ENCODE data around the gene RCAN2. TPM values are rescaled to one million over a fixed set of nuclear protein-coding genes. Genes with fewer than 3 reads are reported as not detected.

Gene RCAN2
- total and polyA plus RNA-seq, 2 experiments from 2014 or later, result 6.0 to 9.3 TPM

DNA sequence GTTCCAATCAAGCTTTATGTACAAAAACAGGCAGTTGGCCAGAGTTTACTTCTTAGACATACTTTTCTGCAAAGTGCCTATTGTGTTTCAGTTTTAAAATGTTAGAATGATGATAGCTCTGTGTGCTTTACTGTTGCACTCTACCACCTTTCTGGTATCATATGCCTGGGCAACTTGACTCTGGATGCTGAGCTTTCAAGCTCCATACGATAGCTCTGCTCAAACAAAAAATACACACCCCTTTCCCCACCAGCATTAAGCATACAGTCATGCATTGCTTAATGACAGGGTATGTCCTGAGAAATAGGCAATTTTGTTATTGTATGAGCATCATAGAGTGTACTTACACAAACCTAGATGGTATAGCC is 123.1 kb downstream of the RCAN2 start:
- Histone ChIP-seq H3K9me2 (ENCODE audit: insufficient read depth) (peaks cover 6% of the 10 kb centered on the region; the same call in 1 of the 2 replicates), H3K4me1 (ENCODE audit: insufficient read depth) (no peaks in the 10 kb centered on the region), H2AFZ (no peak overlapping the region), H3K27ac (ENCODE audit: low read depth) (no peak overlapping the region), H3K79me2 (replicated peaks; ENCODE audit: insufficient read depth) (no peaks in the 10 kb centered on the region), H3K4me3 (no peak overlapping the region), H3K27me3 (ENCODE audit: insufficient read depth) (no peaks in the 10 kb centered on the region), H3K4me2 (no peak overlapping the region), H3K36me3 (ENCODE audit: insufficient read depth) (no peaks in the 10 kb centered on the region), H4K20me1 (replicated peaks; ENCODE audit: insufficient read depth) (no peaks in the 10 kb centered on the region), H3F3A (replicated peaks; ENCODE audit: low read depth) (no peaks in the 10 kb centered on the region)
- ATAC-seq (no peak), DNase-seq (ENCODE audit: low spot score) (no peak)
- no peaks in the 10 kb centered on the region for H3K36me3 Mint-ChIP-seq (ENCODE audit: low read depth)
- TF ChIP-seq CTCF (conservative IDR thresholded peaks at IDR 0.05; ENCODE audit: low read depth in 2 of 2), result no peak
- TF ChIP-seq ZNF114 (CRISPR knock-in tag; IDR thresholded peaks at IDR 0.05), result no peak
- TF ChIP-seq, protein P1, sequence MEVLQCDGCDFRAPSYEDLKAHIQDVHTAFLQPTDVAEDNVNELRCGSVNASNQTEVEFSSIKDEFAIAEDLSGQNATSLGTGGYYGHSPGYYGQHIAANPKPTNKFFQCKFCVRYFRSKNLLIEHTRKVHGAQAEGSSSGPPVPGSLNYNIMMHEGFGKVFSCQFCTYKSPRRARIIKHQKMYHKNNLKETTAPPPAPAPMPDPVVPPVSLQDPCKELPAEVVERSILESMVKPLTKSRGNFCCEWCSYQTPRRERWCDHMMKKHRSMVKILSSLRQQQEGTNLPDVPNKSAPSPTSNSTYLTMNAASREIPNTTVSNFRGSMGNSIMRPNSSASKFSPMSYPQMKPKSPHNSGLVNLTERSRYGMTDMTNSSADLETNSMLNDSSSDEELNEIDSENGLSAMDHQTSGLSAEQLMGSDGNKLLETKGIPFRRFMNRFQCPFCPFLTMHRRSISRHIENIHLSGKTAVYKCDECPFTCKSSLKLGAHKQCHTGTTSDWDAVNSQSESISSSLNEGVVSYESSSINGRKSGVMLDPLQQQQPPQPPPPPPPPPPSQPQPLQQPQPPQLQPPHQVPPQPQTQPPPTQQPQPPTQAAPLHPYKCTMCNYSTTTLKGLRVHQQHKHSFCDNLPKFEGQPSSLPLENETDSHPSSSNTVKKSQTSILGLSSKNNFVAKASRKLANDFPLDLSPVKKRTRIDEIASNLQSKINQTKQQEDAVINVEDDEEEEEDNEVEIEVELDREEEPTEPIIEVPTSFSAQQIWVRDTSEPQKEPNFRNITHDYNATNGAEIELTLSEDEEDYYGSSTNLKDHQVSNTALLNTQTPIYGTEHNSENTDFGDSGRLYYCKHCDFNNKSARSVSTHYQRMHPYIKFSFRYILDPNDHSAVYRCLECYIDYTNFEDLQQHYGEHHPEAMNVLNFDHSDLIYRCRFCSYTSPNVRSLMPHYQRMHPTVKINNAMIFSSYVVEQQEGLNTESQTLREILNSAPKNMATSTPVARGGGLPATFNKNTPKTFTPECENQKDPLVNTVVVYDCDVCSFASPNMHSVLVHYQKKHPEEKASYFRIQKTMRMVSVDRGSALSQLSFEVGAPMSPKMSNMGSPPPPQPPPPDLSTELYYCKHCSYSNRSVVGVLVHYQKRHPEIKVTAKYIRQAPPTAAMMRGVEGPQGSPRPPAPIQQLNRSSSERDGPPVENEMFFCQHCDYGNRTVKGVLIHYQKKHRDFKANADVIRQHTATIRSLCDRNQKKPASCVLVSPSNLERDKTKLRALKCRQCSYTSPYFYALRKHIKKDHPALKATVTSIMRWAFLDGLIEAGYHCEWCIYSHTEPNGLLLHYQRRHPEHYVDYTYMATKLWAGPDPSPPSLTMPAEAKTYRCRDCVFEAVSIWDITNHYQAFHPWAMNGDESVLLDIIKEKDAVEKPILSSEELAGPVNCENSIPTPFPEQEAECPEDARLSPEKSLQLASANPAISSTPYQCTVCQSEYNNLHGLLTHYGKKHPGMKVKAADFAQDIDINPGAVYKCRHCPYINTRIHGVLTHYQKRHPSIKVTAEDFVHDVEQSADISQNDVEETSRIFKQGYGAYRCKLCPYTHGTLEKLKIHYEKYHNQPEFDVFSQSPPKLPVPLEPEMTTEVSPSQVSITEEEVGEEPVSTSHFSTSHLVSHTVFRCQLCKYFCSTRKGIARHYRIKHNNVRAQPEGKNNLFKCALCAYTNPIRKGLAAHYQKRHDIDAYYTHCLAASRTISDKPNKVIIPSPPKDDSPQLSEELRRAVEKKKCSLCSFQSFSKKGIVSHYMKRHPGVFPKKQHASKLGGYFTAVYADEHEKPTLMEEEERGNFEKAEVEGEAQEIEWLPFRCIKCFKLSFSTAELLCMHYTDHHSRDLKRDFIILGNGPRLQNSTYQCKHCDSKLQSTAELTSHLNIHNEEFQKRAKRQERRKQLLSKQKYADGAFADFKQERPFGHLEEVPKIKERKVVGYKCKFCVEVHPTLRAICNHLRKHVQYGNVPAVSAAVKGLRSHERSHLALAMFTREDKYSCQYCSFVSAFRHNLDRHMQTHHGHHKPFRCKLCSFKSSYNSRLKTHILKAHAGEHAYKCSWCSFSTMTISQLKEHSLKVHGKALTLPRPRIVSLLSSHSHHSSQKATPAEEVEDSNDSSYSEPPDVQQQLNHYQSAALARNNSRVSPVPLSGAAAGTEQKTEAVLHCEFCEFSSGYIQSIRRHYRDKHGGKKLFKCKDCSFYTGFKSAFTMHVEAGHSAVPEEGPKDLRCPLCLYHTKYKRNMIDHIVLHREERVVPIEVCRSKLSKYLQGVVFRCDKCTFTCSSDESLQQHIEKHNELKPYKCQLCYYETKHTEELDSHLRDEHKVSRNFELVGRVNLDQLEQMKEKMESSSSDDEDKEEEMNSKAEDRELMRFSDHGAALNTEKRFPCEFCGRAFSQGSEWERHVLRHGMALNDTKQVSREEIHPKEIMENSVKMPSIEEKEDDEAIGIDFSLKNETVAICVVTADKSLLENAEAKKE (CRISPR knock-in tag; IDR thresholded peaks at IDR 0.05), result no peak
- TF ChIP-seq, protein P2, sequence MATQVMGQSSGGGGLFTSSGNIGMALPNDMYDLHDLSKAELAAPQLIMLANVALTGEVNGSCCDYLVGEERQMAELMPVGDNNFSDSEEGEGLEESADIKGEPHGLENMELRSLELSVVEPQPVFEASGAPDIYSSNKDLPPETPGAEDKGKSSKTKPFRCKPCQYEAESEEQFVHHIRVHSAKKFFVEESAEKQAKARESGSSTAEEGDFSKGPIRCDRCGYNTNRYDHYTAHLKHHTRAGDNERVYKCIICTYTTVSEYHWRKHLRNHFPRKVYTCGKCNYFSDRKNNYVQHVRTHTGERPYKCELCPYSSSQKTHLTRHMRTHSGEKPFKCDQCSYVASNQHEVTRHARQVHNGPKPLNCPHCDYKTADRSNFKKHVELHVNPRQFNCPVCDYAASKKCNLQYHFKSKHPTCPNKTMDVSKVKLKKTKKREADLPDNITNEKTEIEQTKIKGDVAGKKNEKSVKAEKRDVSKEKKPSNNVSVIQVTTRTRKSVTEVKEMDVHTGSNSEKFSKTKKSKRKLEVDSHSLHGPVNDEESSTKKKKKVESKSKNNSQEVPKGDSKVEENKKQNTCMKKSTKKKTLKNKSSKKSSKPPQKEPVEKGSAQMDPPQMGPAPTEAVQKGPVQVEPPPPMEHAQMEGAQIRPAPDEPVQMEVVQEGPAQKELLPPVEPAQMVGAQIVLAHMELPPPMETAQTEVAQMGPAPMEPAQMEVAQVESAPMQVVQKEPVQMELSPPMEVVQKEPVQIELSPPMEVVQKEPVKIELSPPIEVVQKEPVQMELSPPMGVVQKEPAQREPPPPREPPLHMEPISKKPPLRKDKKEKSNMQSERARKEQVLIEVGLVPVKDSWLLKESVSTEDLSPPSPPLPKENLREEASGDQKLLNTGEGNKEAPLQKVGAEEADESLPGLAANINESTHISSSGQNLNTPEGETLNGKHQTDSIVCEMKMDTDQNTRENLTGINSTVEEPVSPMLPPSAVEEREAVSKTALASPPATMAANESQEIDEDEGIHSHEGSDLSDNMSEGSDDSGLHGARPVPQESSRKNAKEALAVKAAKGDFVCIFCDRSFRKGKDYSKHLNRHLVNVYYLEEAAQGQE (IDR thresholded peaks at IDR 0.05; ENCODE audit: unreplicated experiment), result no peak
- no peak for TF ChIP-seq JUNB (IDR thresholded peaks at IDR 0.05; ENCODE audit: unreplicated experiment)
- TF ChIP-seq ZNF331 (CRISPR knock-in tag; IDR thresholded peaks at IDR 0.05; ENCODE audit: low read depth), result no peak
- TF ChIP-seq, protein P3, sequence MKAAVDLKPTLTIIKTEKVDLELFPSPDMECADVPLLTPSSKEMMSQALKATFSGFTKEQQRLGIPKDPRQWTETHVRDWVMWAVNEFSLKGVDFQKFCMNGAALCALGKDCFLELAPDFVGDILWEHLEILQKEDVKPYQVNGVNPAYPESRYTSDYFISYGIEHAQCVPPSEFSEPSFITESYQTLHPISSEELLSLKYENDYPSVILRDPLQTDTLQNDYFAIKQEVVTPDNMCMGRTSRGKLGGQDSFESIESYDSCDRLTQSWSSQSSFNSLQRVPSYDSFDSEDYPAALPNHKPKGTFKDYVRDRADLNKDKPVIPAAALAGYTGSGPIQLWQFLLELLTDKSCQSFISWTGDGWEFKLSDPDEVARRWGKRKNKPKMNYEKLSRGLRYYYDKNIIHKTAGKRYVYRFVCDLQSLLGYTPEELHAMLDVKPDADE (IDR thresholded peaks at IDR 0.05), result no peak
- TF ChIP-seq EZH2 (IDR thresholded peaks at IDR 0.05; ENCODE audit: low read depth, unreplicated experiment), result no peak
- H3K4me3 Mint-ChIP-seq, result no peak overlapping the region
- H3K27ac Mint-ChIP-seq, result no peak overlapping the region
- no peaks in the 10 kb centered on the region for H3K27me3 Mint-ChIP-seq (ENCODE audit: insufficient read depth, low read depth, poor library complexity)
- no peaks in the 10 kb centered on the region for H3K4me1 Mint-ChIP-seq
- no peaks in the 10 kb centered on the region for H3K9me3 Mint-ChIP-seq
